GM12801 (cell line): ENCODE results near the gene PEX26.

Experiments
- TF ChIP-seq, protein P1 (sequence below): IDR thresholded peaks from one replicate; pipeline ENCODE4 v1.5.1; 2011; ENCODE audit warnings: control low read depth; ENCODE audit not compliant: insufficient read length; ENCODE audit errors: extremely low read depth

Gene PEX26

DNA sequence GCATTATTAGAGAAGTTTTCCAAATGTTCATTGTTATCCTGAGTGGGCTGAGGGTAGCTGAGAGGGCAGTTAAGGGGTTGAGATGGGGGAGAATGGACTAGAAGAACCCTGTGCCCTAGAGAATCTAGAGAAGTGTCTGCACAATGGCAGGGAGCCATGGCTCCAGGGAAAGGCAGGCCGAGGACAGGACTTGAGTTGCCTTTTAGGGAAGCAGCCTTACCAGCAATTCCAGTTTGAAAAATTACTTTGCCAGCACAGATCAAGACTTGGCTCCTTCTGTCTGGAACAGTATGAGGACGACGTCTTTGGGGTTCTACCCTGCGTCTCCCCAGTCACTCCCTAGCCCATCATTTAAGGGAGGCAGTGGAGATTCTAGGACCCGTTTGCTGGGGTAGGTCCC is 27.7 kb upstream of the PEX26 start:
- TF ChIP-seq, protein P1, sequence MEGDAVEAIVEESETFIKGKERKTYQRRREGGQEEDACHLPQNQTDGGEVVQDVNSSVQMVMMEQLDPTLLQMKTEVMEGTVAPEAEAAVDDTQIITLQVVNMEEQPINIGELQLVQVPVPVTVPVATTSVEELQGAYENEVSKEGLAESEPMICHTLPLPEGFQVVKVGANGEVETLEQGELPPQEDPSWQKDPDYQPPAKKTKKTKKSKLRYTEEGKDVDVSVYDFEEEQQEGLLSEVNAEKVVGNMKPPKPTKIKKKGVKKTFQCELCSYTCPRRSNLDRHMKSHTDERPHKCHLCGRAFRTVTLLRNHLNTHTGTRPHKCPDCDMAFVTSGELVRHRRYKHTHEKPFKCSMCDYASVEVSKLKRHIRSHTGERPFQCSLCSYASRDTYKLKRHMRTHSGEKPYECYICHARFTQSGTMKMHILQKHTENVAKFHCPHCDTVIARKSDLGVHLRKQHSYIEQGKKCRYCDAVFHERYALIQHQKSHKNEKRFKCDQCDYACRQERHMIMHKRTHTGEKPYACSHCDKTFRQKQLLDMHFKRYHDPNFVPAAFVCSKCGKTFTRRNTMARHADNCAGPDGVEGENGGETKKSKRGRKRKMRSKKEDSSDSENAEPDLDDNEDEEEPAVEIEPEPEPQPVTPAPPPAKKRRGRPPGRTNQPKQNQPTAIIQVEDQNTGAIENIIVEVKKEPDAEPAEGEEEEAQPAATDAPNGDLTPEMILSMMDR = no peak

DNA sequence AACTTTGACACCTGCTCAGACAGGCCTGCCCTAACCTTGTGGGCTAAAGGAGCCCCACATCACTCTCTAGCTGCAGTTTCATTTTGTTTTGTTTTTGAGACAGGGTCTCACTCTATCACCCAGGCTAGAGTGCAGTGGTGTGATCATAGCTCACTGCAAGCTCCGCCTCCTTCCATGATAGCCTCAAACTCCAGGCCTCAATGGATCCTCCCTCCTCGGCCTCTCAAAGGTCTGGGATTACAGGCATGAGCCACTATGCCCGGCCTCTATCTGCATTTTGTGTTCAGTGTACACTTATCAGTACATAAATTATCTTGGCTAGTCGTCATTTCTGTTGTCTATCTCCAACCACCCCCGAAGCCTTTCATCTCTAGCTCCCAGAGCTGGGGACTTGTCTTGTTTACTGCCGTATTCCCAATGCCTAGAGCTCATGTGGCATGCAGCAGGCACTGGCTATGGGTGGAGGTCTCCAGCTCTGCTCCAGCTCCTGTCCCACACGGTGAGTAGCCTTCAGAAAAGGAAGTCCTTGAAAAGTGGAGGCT is 22.1 kb upstream of the PEX26 start:
- TF ChIP-seq, protein P1 = no peak

DNA sequence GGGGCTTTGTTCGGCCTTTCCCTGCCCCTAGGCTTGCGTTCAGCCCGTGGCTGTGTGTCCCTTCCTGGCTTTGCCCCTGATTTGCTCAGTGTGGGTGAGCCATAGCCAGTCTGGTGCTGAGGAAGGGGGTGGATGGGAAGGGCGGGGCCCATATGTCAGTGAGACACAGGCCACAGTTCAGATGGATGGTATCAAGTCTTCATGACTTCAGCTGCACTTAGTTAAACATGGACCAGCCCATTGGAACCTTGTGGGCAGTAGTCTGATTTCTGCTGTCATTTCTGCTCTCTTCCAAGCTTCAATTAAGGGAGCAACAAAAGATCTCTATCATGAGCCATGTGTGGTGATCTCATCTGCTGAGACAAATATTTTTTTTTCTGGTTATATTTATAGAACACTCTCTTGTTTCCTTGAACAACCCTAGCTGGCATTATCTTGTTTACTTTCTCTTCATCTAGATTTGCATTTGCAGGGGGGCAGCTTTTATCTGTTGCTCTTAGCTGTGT is 21.6 kb upstream of the PEX26 start:
- TF ChIP-seq, protein P1 = no peak

DNA sequence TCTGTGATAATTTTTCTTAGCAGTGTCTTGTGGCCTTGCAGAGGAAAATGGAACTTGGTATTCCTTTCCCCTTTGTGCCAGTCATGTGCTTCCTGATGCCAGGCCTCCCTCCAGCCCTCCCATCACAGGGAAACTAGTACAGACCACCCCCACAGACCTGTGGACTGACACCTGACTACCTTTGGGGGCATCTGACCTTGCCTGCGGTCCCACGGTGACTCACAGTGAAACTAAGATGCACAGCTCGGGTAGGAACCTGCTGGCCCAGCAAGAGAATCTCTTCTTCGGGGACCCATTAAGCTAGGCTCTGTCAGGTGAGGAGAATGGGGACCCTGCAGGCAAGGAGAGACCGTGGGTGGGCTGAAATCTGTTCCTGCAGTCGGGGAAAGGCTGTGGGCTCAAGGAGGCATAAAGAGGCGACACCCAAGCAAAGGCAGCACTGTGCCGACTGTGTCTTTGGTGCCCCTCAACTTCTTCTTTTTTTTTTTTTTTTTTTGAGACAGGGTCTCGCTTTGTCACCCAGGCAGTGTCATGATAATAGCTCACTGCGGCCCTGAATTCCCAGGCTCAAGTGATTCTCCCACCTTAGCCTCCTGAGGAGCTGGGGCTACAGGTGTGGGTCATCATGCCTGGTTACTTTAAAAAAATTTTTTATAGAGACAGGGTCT is 20.8 kb upstream of the PEX26 start:
- TF ChIP-seq, protein P1 = no peak

DNA sequence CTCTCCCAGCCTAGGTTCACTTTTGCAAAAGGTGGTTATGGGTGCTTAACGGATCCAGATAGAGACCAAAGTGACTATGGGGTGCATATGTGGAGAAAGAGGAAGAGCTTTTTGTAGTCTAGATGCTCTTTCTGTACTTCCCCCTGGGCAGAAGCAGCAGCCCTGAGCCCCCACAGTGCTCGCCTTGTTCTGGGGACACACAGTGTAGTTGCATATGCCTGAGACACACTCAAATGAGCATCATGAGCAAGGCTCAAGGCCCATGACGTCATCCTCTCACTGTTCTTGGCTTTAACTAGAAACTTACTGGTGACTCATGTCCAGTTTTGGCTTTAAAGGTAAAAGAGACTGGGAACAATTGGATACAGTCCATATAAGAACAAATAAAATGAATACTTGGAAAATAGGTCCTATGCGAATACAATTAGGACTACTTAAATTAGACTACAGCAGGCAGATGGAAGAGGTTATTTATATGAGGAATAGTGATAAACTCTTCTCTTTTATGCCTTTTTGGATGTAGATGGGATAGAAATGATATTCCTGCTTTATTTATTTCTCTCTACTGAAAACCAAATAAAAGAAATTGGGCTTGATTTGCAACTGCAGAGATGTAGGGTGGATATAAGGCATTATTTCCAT is 20.1 kb upstream of the PEX26 start:
- TF ChIP-seq, protein P1 = no peak

DNA sequence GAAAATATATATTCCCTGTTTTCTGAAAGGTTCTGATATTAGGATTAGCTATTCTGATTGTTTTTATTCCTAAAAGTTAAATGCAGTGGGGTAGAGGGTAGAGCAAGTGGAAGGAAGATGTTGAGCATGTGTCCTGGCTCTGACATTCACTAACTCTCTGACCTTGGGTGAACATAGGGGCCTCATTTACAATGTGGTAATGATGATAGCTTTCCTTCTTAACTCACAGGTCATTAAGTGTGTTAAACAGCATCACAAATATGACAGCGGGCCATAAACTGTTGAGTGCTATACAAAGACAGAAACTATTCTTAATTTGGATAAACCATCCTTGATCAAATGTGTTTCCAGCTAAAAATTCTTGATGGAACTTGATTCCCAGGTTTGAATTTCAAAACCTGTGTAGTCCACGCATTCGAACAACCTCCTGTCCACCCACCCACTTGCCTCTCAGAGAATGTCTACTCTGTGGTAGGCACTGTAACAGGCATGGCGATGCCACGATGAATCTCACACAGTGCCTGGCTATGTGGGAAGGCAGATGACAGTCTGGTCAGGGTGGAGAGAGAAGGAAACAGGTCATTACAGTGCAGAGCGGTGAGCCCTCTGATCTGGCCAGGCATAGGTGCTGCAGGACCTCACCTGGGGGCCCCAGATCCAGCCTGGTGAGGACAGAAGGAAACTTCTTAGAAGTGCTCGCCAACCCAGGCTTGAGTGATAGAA is 19.3 kb upstream of the PEX26 start:
- TF ChIP-seq, protein P1 = no peak

DNA sequence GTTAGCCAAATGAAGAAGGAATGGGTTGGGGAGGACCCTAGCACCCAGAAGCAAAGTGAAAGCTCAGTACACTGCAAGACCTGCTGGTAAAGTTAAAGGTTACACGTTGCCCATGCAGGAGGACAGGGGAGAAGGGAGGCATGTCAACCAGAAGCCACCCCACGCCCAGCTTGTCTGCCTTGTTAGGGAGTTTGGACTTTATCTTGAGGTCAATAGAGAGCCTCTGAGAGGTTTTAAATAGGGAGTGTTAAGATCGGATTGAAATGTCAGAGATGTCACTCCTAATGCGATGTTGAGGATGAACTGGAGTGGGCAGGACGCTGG is 18.7 kb upstream of the PEX26 start:
- TF ChIP-seq, protein P1 = no peak
